Stimulated activated CD4-positive, alpha-beta T cell treated with anti-CD3 and anti-CD28 coated beads, Interleukin-1b, Interleukin-23, amount 100 ng/mL, for 1 hour (primary cell): Measurements from ENCODE around the gene ZNF578.
"Not testable (repeated sequence)": the region's sequence is repeated elsewhere in the genome, so short reads cannot be mapped to it uniquely, and the experiment has no call there.

Experiments
- DNase-seq, 2 donors: peaks; one replicate each; pipeline ENCODE4 v3.0.0-alpha.2; 2020; ENCODE audit warnings: low read depth in 2 of 2

ZNF578 gene

DNA sequence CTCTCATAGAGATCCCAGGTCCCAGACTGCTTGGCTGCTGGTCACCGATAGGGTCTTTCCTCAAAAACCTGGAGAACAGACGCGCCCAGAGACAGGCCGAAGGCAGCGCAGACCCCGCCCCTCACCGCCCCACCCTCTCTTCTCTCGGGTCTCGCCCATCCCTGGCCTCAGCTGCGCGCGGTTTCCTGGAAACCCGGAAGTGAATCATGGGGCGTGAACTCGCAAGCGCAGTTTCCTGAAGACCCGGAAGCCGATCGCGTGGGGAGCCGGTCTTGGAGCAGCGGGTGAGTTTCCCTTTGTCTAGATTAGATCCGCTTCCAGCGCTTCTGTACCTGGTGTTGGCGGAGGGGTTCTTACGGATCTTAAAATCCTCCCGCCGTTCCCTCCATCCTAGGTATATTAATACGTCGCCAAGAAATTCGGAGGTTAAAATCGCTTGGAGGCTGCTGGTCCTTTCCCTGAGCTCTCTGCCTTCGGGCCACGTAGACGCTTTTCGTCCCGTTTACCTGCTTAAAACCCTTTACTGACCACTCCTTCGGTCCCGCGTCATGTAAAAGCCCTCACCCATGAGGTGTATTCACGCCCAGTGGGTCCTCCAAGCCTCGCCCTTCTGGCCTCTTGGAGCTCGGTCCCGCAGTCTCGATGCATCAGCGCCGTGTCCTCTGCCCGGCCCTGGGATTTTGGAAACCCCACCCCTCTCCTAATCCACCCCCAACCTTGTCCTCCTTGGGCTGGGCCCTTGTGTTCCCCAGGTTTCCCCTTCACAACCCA is at the start of gene ZNF578:
ZNF578 (plus strand) TSS at position 230 of the 771 bp plus-strand sequence. CDS start 48,293 bp downstream, outside the sequence.
- peak in 1 of 2 donors; percentile 31 for DNase-seq

DNA sequence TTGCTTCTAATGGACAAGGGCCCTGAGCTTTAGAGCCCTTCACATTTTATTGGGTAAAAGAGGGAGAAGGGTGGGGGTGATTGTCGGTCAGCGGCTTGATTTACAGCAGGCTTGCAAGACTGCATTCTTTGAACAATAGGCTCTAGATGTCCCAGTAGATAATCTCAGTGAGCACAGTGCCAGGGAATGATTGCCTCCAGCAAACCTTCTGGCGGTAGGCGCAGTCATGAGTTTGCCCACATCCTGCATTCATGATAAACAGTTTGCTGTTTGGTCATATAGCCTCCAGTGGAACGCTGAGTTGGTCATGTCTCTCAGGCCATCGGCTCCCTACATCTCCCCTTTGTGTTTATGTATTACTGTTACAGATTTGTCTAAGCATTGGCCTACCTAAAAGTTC is 43.1 kb upstream of the ZNF578 start:
- no peak for DNase-seq

DNA sequence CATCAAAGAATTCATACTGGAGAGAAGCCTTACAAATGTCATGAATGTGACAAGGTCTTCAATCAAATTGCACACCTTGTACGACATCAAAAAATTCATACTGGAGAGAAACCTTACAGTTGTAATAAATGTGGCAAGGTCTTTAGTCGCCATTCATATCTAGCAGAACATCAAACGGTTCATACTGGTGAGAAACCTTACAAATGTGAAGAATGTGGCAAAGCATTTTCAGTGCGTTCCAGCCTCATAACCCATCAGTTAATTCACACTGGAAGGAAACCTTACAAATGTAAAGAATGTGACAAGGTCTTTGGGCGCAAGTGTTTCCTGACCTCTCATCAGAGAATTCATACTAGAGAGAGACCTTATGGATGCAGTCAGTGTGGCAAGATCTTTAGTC is 37.6 kb upstream of the ZNF578 start:
- no peak for DNase-seq

DNA sequence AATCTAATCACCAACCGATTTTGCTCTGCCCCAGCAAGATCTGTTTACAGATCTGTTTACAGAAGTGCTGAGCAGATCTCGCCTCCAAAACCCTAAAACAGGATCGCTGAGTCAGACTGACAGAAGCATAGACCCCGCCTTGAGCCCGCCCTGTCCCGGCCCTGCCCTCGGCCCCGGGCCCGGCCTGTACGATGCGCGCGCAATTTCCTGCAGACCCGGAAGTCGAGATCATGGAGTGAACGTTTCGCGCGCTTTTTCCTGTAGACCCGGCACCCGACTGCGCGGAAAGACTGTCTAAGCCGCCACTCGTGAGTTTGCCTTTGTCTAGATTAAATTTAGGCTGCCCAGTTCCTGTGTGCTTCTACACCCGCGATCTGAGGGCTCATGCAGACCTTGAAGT is 24.4 kb upstream of the ZNF578 start, which contains the start of gene ZNF534:
ZNF534 (plus strand) TSS at position 212 of the 400 bp plus-strand sequence. CDS start 2,327 bp downstream, outside the sequence.
- no peak for DNase-seq

DNA sequence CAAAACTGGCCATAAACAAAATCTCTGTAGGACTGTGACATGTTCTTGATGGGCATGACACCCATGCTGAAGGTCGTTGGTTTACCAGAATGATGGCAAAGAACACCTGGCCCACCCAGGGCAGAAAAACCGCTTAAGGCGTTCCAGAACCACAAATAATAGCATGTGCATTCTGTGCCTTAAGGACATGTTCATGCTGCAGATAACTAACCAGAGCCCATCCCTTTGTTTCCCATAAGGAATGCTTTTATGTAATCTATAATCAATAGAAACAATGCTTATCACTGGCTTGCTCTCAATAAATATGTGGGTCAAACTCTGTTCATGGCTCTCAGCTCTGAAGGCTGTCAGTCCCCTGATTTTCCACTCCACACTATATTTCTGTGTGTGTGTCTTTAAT is 11.2 kb upstream of the ZNF578 start:
- no peak for DNase-seq

DNA sequence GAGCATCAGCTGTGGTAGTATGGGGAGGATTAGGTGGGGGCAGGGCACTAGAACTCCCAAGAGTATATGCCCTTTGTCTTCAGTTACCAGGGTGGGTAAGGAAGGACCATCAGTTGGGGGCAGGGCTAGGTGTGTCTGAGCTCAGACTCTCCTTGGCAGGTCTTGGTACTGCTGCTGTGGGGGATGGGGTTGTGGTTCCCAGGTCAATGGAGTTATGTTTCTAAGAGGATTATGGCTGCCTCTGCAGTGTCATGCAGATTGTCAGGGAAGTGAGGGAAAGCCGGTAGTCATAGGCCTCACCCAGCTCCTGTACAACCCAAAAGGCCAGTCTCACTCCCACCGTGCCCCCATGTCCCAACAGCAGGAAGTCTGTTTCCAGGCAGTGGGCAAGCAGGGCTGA is 8.8 kb upstream of the ZNF578 start:
- DNase-seq: no peak

DNA sequence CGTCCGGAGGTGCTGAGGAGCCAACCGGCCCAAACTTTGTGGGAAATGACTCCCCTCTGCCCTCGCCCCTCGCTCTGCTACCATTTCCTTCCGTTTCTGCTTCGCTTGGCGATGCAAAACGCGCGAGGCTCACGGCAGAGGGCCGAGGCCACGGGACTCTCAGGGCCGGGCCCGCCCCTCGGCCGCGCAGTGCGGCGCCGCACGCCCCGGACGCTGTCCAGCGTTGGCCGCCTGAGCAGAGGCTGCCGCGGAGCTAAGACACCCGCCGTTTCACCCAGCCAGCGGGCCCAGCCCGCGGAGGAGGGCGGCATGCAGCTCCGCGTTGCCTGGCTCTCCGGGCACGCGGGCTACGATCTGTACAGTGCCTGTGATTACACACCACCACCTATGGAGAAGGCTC is 2.1 kb upstream of the ZNF578 start:
- DNase-seq: no peak

DNA sequence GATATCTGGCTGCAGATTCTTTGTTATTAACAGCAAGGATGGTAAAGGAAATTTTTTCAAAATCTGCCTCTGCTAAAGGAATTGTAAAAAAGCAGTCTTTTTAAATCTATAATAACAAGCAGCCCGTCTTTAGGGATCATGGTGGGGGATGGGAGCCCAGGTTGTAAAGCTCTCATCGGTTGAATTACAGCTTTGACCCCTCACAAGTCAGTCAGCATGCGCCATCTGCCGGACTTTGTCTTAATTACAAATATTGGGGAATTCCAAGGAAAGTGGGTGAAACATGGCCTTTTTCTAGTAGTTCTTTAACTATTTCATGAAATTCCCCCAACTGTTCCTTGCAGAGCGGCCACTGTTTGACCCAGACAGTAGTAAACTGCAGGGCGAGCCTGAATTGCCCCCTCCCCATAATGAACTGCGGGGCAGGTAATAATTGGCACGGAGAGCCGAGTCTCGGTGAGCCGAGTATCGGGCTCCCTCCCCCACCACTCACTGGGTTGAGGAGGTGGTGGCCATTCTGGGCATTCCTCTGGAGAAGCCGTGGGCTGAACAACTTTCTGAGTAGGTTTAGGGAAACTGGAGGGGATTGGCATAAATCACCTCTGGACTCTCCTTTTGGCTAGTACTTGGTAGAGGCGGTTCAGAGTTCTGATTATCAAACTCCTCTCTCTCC is 11.6 kb downstream of the ZNF578 start:
- no peak for DNase-seq

DNA sequence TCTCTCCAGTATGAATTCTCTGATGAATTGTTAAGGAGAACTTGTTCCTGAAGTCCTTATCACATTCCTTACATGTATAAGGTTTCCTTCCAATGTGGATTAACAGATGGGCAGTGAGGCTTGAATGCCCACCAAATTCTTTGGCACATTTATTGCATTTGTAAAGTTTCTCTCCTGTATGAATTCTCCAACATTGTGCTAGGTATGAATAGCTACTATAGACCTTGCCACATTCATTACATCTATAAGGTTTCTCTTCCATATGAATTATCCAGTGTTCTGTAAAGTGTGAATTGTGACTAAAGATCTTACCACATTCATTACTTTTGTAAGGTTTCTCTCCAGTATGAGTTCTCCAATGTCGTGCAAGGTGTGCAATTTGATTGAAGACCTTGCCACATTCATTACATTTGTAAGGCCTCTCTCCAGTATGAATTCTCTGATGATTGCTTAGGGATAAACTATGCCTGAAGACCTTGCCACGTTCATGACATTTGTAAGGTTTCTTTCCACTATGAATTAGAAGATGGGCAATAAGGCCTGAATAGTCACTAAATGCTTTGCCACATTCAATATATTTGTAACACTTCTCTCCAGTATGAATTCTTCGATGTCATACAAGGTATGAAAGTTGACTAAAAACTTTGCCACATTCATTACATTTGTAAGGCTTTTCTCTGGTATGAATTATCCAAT is 20.4 kb downstream of the ZNF578 start:
- DNase-seq: no peak

DNA sequence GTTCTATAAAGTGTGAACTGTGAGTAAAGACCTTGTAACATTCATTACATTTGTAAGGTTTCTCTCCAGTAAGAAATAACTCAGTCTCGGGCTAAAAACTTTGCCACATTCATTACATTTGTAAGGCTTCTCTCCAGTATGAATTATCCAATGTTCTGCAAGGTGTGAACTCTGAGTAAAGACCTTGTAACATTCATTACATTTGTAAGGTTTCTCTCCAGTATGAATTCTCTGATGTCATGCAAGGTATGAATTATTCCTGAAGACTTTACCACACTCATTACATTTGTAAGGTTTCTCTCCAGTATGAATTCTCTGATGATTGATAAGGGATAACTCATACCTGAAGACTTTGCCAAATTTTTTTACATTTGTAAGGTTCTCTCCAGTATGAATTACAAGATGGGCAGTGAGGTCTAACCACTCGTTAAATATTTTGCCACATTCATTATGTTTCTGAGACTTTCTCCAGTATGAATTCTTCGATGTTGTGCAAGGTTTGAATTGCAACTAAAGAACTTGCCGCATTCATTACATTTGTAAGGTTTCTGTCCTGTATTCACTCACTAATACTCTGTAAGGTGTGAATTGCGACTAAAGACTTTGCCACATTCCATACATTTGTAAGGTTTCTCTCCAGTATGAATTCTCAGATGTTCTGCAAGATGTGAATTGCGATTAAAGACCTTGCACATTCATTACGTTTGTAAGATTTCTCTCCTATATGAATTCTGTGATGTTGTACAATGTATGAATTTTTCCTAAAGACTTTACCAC is 21.2 kb downstream of the ZNF578 start:
- no peak for DNase-seq

DNA sequence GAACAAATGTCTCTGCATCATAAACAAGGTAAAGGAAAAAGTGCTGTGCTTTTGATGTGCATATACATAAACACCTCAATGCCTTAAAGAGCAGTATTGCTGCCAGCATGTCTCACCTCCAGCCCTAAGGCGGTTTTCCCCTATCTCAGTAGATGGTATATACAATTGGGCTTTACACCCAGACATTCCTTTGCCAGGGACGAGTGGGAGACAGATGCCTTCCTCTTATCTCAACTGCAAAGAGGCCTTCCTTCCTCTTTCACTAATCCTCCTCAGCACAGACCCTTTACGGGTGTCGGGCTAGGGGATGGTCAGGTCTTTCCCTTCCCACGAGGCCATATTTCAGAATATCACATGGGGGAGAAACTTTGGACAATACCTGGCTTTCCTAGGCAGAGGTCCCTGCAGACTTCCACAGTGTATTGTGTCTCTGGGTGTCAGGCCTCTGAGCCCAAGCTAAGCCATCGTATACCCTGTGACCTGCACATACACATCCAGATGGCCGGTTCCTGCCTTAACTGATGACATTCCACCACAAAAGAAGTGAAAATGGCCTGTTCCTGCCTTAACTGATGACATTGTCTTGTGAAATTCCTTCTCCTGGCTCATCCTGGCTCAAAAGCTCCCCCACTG is 30.9 kb downstream of the ZNF578 start:
- not testable (repeated sequence) for DNase-seq

DNA sequence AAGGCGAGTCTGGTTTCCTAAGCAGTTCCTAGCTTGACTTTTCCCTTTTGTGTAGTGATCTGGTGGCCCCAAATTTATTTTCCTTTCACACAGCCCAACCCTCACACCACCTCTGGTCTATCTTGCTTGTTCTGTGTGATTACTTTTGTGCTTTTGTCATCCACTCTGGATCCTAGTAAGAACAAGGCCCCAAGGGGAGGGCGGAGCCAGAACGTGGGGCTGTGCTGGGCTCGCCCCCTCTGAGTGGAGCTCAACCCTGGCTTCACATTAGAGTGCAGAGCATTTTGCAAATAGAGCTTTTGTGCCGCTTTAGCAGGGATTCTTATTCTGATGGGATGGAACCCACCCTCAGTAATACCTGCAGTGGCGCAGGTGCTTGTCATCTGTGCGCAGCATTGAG is 31.7 kb downstream of the ZNF578 start:
- DNase-seq: not testable (repeated sequence)

DNA sequence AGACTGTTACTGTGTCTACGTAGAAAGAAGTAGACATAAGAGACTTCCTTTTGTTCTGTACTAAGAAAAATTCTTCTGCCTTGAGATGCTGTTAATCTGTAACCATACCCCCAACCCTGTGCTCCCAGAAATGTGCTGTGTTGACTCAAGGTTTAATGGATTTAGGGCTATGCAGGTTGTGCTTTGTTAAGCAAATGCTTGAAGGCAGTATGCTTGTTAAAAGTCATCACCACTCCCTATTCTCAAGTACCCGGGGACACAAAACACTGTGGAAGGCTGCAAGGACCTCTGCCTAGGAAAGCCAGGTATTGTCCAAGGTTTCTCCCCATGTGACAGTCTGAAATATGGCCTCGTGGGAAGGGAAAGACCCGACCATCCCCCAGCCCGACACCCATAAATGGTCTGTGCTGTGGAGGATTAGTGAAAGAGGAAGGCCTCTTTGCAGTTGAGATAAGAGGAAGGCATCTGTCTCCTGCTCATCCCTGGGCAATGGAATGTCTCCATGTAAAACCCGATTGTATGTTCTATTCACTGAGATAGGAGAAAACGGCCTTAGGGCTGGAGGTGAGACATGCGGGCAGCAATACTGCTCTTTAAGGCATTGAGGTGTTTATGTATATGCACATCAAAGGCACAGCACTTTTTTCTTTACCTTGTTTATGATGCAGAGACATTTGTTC is 32.3 kb downstream of the ZNF578 start:
- DNase-seq: not testable (repeated sequence)

DNA sequence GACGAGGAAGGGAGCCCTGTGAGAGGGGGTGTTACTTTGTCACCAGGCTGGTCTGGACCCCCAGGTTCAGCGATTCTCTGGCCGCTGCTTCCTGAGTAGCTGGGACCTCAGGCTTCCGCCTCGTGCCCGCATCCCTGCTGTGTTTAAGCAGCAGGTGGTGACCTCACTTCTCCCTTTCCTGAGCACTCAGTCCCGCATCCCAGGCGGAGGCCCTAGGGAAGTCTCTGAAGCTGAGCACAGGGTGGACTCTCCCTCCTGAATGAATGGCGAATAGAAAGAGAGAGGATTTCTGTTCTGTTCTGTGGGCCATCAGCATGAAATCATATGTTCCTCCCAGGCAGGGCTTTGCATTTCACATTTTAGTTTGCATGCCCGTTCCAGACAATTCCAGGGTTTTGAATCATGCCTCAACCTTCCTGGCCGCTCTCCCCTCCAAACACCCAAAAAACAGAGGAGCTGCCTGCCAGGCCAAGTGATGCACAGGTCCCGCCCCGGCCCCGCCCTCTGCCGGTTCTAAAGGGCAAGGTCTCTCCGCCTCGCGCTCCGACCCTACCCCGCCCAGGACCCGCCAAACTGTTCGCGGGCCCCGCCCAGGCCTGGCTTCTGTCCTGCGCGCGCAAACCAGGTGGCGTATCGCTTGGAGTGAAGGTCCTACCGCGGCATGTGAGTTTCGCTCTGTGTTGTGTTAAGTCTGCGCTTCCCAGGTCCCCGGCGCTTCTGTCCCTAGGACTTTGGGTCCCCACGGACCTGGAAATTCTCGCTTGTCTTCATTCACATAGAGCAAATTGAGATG is 39.0 kb downstream of the ZNF578 start:
- no peak for DNase-seq

DNA sequence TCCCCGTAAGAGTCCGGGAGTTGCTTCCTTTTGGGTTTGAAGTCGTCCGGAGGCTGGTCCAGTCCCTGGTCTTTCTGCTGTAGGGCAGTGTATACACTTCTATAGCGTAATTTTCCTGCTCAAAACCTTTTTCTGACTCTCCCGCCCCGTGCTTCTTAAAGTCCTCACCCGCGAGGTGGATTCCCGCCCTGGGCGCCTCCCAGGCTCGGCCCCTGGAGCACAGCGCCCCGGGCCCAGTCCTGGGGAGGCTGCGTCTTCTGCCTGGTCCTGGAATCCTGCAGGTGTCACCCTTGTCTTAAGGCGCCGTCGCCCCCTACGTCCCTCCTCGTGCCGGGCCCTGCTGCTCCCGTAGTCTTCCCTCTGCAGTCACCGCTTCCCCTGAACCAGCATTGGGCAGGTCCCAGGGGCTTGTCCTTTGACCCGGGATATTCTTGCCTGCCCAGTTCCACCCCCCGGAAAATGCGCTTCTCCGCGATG is 39.7 kb downstream of the ZNF578 start:
- no peak for DNase-seq

DNA sequence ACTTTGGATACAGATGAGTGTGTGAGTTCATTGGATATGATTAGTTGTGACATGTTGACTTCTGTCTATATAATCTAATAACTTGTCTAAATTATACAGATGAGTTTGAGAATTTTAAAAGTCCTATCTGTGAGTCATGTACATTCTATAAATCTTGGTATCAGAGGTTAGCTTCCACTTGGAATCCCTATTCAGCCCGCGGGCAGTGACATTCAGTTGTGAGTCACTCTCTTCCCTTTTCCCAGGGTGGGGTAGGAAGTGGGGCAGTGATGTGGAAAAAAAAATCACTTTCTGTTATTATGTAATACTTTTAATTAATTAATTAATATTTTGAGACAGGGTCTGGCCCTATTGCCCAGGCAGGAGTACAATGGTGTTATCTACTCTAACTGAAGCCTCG is 41.2 kb downstream of the ZNF578 start:
- no peak for DNase-seq

DNA sequence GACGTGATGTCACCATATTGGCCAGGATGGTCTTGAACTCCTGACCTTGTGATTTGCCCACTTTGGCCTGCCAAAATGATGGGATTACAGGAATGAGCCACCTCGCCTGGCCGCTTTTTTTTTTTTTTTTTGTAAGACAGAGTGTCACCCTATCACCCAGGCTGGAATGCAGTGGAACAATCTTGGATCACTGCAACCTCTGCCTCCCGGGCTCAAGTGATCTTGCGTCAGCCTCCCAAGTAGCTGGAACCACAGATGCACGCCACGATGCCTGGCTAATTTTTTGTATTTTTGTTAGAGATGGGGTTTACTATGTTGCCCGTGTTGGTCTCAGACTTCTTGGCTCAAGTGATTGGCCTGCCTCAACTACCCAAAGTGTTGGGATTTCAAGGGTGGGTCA is 45.2 kb downstream of the ZNF578 start:
- no peak for DNase-seq

DNA sequence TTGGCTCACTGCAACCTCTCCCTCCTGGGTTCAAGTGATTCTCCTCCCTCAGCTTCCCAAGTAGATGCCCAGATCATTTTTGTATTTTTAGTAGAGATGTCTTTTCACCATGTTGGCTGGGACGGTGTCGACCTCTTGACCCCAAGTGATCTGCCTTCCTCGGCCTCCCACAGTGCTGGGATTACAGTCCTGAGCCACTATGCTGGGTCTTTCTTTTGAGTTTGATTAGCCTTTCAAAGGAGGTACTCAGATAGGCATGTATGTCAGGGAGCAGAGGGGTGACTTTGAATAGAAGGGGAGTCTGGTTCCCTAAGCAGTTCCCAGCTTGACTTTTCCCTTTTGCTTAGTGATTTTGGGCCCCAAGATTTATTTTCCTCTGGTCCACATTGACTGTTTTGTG is 47.1 kb downstream of the ZNF578 start:
- not testable (repeated sequence) for DNase-seq

DNA sequence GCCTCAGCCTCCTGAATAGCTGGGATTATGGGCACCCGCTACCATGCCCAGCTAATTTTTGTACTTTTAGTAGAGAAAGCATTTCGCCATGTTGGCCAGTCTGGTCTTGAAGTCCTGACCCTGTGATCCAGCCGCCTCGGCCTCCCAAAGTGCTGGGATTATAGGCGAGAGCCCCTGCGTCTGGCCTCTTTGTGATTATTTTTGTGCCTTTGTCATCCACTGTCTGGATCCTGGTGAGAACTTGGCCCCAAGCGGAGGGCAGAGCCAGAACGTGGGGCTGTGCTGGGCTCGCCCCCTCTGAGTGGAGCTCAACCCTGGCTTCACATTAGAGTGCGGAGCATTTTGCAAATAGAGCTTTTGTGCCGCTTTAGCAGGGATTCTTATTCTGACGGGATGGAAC is 47.6 kb downstream of the ZNF578 start:
- not testable (repeated sequence) for DNase-seq

DNA sequence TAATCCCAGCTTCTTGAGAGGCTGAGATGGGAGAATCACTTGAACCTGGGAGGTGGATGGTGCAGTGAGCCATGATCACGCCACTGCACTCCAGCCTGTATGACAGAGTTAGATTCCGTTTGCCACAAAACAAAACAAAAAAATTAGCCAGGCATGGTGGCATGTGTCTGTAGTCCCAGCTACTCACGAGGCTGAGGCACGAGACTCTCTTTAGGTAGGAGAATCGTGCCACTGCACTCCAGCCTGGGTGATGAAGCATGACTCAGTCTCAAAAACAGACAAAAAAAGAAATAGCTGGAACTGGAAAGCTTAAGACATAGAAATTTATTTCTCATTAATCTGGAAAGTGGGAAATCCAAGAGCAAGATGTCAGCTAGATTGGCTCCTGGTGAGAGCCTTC is 53.9 kb downstream of the ZNF578 start:
- no peak for DNase-seq
